HepG2 (cell line): ENCODE measurements around the gene SDK1. TPM values are rescaled to one million over a fixed set of nuclear protein-coding genes. Genes with fewer than 3 reads are reported as not detected.

Experiments used
- ATAC-seq: fragments of 200-7000 bp; cut with Tn5 transposase; 3 replicates; pipeline ENCODE4 v1.9.1; 2020; ENCODE audit warnings: mild to moderate bottlenecking, moderate library complexity
- BruUV-seq: library from RNA; stranded (reverse); fragments of 400-500 nt; replicated peaks from 2 replicates; lab custom pipeline; 2021; lab: Mats Ljungman, UMichigan
- CTCF ChIA-PET: fragments of 300-600 bp; formaldehyde crosslinking; extraction: SDS; loops from one replicate; lab custom pipeline; 2021; ENCODE audit warnings: low total read pairs, inconsistent platforms, low intra/inter-chr PET ratio; lab: Yijun Ruan, JAX
- POLR2A ChIA-PET: fragments of 350-600 bp; sonication (Branson Sonifier 250); formaldehyde crosslinking; loops from one replicate; lab custom pipeline; 2020; ENCODE audit warnings: antibody characterized with exemption, inconsistent platforms; lab: Yijun Ruan, JAX
- DNase-seq: peaks from one replicate; pipeline ENCODE4 v3.0.0-alpha.2; 2015; ENCODE audit warnings: low spot score
- FAIRE-seq: peaks from 3 replicates; lab custom pipeline; 2011; peaks lifted over from hg19 to GRCh38; lab: Jason Lieb, UNC
- H2AFZ ChIP-seq: one replicate; pipeline ENCODE4 v1.6.1; 2011; ENCODE audit warnings: low read length, inconsistent platforms
- H3K27ac ChIP-seq: fragments of 300-600 bp; 3 replicates; pipeline ENCODE4 v1.8.0; 2011; ENCODE audit warnings: mixed run types, mild to moderate bottlenecking, mixed read lengths, low read length, inconsistent platforms; ENCODE audit not compliant: insufficient read depth; ENCODE audit errors: extremely low read length
- H3K27me3 ChIP-seq, 2 experiments: fragments of 200-600 bp in 1 of 2; 2 replicates in 1 of 2; 3 replicates in 1 of 2; pipeline versions ENCODE4 v1.6.0 to v1.8.0; 2011; ENCODE audit warnings: low read length in 2 of 2, mild to moderate bottlenecking in 2 of 2, moderate library complexity in 2 of 2, inconsistent platforms in 1 of 2; ENCODE audit not compliant: insufficient read depth in 2 of 2, control insufficient read depth in 1 of 2
- H3K36me3 ChIP-seq, 2 experiments: fragments of 200-600 bp in 1 of 2; replicated peaks in 1 of 2; 2 replicates in 1 of 2; 3 replicates in 1 of 2; pipeline versions ENCODE4 v1.5.1 to v1.8.0; 2011; ENCODE audit warnings: low read length in 2 of 2, inconsistent platforms in 1 of 2; ENCODE audit not compliant: insufficient read depth in 2 of 2, control insufficient read depth in 1 of 2
- H3K4me1 ChIP-seq: 2 replicates; pipeline ENCODE4 v1.5.1; 2012; ENCODE audit warnings: low read length, inconsistent platforms; ENCODE audit not compliant: insufficient read depth
- H3K4me2 ChIP-seq: 2 replicates; pipeline ENCODE4 v1.6.0; 2011; ENCODE audit warnings: low read depth, low read length, inconsistent platforms
- H3K4me3 ChIP-seq, 3 experiments: fragments of 200-600 bp in 1 of 3; sonication (generic), shearing (Covaris generic) in 1 of 3; replicated peaks in 1 of 3; 2 replicates each; pipeline ENCODE4 v1.5.1; 2011 to 2016; ENCODE audit warnings: low read length in 3 of 3, inconsistent platforms in 2 of 3, low read depth in 2 of 3, mild to moderate bottlenecking in 2 of 3, control low read depth in 1 of 3, mixed read lengths in 1 of 3; ENCODE audit not compliant: insufficient read depth in 1 of 3
- H3K79me2 ChIP-seq: one replicate; pipeline ENCODE4 v1.6.1; 2011; ENCODE audit warnings: low read length, inconsistent platforms; ENCODE audit not compliant: insufficient read depth
- H3K9ac ChIP-seq: 2 replicates; pipeline ENCODE4 v1.6.0; 2011; ENCODE audit warnings: mild to moderate bottlenecking, low read depth, low read length, inconsistent platforms; ENCODE audit not compliant: insufficient read depth
- H3K9me3 ChIP-seq: 2 replicates; pipeline ENCODE4 v1.5.1; 2012; ENCODE audit warnings: mild to moderate bottlenecking, low read length
- H4K20me1 ChIP-seq: 2 replicates; pipeline ENCODE4 v1.6.0; 2011; ENCODE audit warnings: inconsistent platforms, mild to moderate bottlenecking, low read length, moderate library complexity; ENCODE audit not compliant: insufficient read depth
- HMGA1 ChIP-seq: sonication (generic); formaldehyde crosslinking; conservative IDR thresholded peaks from 2 replicates; pipeline ENCODE4 v1.4.0; 2020; ENCODE audit warnings: missing genetic modification reagents
- MTERF4 ChIP-seq: sonication (generic); formaldehyde crosslinking; IDR thresholded peaks from 2 replicates; pipeline ENCODE4 v1.8.0; 2023; ENCODE audit warnings: mild to moderate bottlenecking, missing genetic modification reagents
- SMYD3 ChIP-seq: sonication (generic); formaldehyde crosslinking; IDR thresholded peaks from 2 replicates; pipeline ENCODE4 v1.8.1; 2023; ENCODE audit warnings: mild to moderate bottlenecking, missing genetic modification reagents
- ZFY ChIP-seq: sonication (generic); formaldehyde crosslinking; IDR thresholded peaks from 2 replicates; pipeline ENCODE4 v1.4.0; 2020; ENCODE audit warnings: missing genetic modification reagents
- ZNF501 ChIP-seq: sonication (generic); formaldehyde crosslinking; IDR thresholded peaks from 2 replicates; pipeline ENCODE4 v1.5.1; 2020; ENCODE audit warnings: mild to moderate bottlenecking, moderate library complexity, missing genetic modification reagents
- WGBS: methylation state at CpG from one replicate; pipeline ENCODE4 v1.1.6; 2017; ENCODE audit warnings: low lambda C conversion rate; 5-methylcytosine and 5-hydroxymethylcytosine counted together
- in situ Hi-C: cut with HindIII; loops from 2 replicates; pipeline ENCODE4 v1.10.0; 2017; ENCODE audit warnings: low pct_unique_long_range_greater_than_20kb; ENCODE audit not compliant: extremely low pct_ligation_motif_present
- intact Hi-C: fragments of 100-400 bp; cut with micrococcal nuclease; formaldehyde crosslinking; loops from one replicate; pipeline ENCODE4 v1.10.0; 2022; ENCODE audit not compliant: unreplicated experiment
- polyA plus RNA-seq, 8 experiments: library from polyadenylated mRNA; depleted of rRNA in 3 of 8; stranded (reverse) in 7 of 8; unstranded in 1 of 8; fragments of >200 nt; fragmentation: Illumina TruSeq in 4 of 8; extraction: Trizol in 4 of 8; gene quantifications; 2 replicates each; pipeline versions ENCODE4 v1.2.1 to v1.2.3, GENCODE V29; 2011 to 2016; ENCODE audit warnings: low read depth in 4 of 8, missing spikeins in 1 of 8, mixed read lengths in 1 of 8; ENCODE audit not compliant: insufficient read depth in 1 of 8
- total RNA-seq, 5 experiments: library from RNA; depleted of rRNA; stranded (reverse); fragments of >200 nt; fragmentation: Illumina TruSeq; extraction: Trizol; gene quantifications; 2 replicates each; pipeline ENCODE4 v1.2.3, GENCODE V29; 2016; ENCODE audit warnings: low read depth in 1 of 5
- TF ChIP-seq, protein P1 (sequence below): IDR thresholded peaks from 2 replicates; pipeline ENCODE4 v1.6.1; 2012; ENCODE audit warnings: inconsistent platforms
- TF ChIP-seq, protein P2 (sequence below): sonication (generic); formaldehyde crosslinking; IDR thresholded peaks from 2 replicates; pipeline ENCODE4 v1.4.0; 2020; ENCODE audit warnings: missing genetic modification reagents
- TF ChIP-seq, protein P3 (sequence below): sonication (generic); formaldehyde crosslinking; IDR thresholded peaks from 2 replicates; pipeline ENCODE4 v1.8.1; 2023; ENCODE audit warnings: mild to moderate bottlenecking, inconsistent platforms, moderate library complexity, missing genetic modification reagents, borderline replicate concordance

The SDK1 gene
- total and polyA plus RNA-seq, 2 of the 13 experiments (the other 11 are each of a cell fraction or from before 2014, with no cell fraction given), result 0.35 to 2.4 TPM

GRCh38 chr7:4003503-4003902 is 702.5 kb downstream of the SDK1 start:
- Histone ChIP-seq H2AFZ (no peak overlapping the region), H3K9ac (no peak overlapping the region), H4K20me1 (no peaks in the 10 kb centered on the region), H3K4me2 (no peak overlapping the region), H3K36me3 (no peaks in the 10 kb centered on the region), H3K9me3 (no peaks in the 10 kb centered on the region), H3K27me3 (no peaks in the 10 kb centered on the region), H3K4me3 (no peak overlapping the region), H3K79me2 (no peaks in the 10 kb centered on the region), H3K27ac (no peak overlapping the region), H3K4me1 (peaks cover 48% of the 10 kb centered on the region)
- ATAC-seq, result no peak
- ChIA-PET CTCF (no interaction called here), POLR2A (no interaction called here)
- TF ChIP-seq HMGA1 (CRISPR knock-in tag) (no peak), SMYD3 (no peak), MTERF4 (CRISPR knock-in tag) (no peak), ZNF501 (CRISPR knock-in tag) (no peak), ZFY (CRISPR knock-in tag) (no peak)
- TF ChIP-seq, protein P1, sequence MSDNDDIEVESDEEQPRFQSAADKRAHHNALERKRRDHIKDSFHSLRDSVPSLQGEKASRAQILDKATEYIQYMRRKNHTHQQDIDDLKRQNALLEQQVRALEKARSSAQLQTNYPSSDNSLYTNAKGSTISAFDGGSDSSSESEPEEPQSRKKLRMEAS, result no peak
- TF ChIP-seq, protein P2, sequence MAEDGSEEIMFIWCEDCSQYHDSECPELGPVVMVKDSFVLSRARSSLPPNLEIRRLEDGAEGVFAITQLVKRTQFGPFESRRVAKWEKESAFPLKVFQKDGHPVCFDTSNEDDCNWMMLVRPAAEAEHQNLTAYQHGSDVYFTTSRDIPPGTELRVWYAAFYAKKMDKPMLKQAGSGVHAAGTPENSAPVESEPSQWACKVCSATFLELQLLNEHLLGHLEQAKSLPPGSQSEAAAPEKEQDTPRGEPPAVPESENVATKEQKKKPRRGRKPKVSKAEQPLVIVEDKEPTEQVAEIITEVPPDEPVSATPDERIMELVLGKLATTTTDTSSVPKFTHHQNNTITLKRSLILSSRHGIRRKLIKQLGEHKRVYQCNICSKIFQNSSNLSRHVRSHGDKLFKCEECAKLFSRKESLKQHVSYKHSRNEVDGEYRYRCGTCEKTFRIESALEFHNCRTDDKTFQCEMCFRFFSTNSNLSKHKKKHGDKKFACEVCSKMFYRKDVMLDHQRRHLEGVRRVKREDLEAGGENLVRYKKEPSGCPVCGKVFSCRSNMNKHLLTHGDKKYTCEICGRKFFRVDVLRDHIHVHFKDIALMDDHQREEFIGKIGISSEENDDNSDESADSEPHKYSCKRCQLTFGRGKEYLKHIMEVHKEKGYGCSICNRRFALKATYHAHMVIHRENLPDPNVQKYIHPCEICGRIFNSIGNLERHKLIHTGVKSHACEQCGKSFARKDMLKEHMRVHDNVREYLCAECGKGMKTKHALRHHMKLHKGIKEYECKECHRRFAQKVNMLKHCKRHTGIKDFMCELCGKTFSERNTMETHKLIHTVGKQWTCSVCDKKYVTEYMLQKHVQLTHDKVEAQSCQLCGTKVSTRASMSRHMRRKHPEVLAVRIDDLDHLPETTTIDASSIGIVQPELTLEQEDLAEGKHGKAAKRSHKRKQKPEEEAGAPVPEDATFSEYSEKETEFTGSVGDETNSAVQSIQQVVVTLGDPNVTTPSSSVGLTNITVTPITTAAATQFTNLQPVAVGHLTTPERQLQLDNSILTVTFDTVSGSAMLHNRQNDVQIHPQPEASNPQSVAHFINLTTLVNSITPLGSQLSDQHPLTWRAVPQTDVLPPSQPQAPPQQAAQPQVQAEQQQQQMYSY, result no peak
- TF ChIP-seq, protein P3, sequence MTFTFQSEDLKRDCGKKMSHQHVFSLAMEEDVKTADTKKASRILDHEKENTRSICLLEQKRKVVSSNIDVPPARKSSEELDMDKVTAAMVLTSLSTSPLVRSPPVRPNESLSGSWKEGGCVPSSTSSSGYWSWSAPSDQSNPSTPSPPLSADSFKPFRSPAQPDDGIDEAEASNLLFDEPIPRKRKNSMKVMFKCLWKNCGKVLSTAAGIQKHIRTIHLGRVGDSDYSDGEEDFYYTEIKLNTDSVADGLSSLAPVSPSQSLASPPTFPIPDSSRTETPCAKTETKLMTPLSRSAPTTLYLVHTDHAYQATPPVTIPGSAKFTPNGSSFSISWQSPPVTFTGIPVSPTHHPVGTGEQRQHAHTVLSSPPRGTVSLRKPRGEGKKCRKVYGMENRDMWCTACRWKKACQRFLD (CRISPR knock-in tag), result no peak
- in situ Hi-C loops, result no loop called here
- no peak for FAIRE-seq
- 90% methylated on average over 9 of the region's 9 CpGs for WGBS
- intact Hi-C loops, result no loop called here
- BruUV-seq, result no TSS peak
- DNase-seq, result no peak
